Tibial nerve (tissue), 3 donors: ENCODE data around the gene PHETA1.
"Not testable (repeated sequence)": the region's sequence is repeated elsewhere in the genome, so short reads cannot be mapped to it uniquely, and the experiment has no call there.

ENCODE experiments used
- CTCF ChIP-seq, 5 experiments: fragments of 200-600 bp in 3 of 5; fragments of 450-650 bp in 2 of 5; sonication (generic) in 3 of 5; IDR thresholded peaks; one replicate each; pipeline ENCODE4 v1.5.1; 2016 to 2019; ENCODE audit warnings: antibody characterized with exemption in 5 of 5, mild to moderate bottlenecking in 3 of 5, moderate library complexity in 2 of 5
- POLR2A ChIP-seq, 2 donors: fragments of 450-650 bp; IDR thresholded peaks; one replicate each; pipeline ENCODE4 v1.6.1; 2017; ENCODE audit warnings: antibody characterized with exemption in 2 of 2, mild to moderate bottlenecking in 2 of 2, moderate library complexity in 2 of 2

GRCh38 chr12:111335301-111335700, 33.6 kb downstream of the PHETA1 start:
- not testable (repeated sequence) for TF ChIP-seq CTCF, POLR2A (IDR thresholded peaks at IDR 0.05)
